Kidney (tissue), 14 donors: ENCODE measurements around the gene HNMT. TPM values are rescaled to one million over a fixed set of nuclear protein-coding genes. Genes with fewer than 3 reads are reported as not detected.

Experiments
- DNase-seq, 5 donors: peaks; one replicate each; pipeline ENCODE4 v3.0.0-alpha.2; 2013 to 2020
- FAIRE-seq: peaks from 2 replicates; lab custom pipeline; 2012; peaks lifted over from hg19 to GRCh38; lab: Jason Lieb, UNC
- H3K27ac ChIP-seq, 2 donors: one replicate each; pipeline ENCODE4 v1.7.0; 2013; ENCODE audit warnings: low read depth in 2 of 2, low read length in 2 of 2, inconsistent platforms in 1 of 2
- H3K27me3 ChIP-seq: one replicate; pipeline ENCODE4 v1.7.1; 2013; ENCODE audit warnings: low read length, inconsistent platforms; ENCODE audit not compliant: control insufficient read depth, insufficient read depth
- H3K36me3 ChIP-seq, 3 donors: one replicate each; pipeline versions ENCODE4 v1.7.0 to v1.7.1; 2013; ENCODE audit warnings: low read length in 3 of 3, control low read depth in 1 of 3, inconsistent platforms in 1 of 3; ENCODE audit not compliant: insufficient read depth in 3 of 3, control insufficient read depth in 2 of 3
- H3K4me1 ChIP-seq, 3 donors: one replicate each; pipeline versions ENCODE4 v1.7.0 to v1.7.1; 2013; ENCODE audit warnings: low read length in 3 of 3, inconsistent platforms in 1 of 3, low read depth in 1 of 3; ENCODE audit not compliant: control insufficient read depth in 2 of 3, insufficient read depth in 2 of 3
- H3K4me3 ChIP-seq, 3 donors: one replicate each; pipeline versions ENCODE4 v1.7.0 to v1.8.1; 2013; ENCODE audit warnings: low read length in 3 of 3, control low read depth in 1 of 3, inconsistent platforms in 1 of 3
- H3K9ac ChIP-seq, 3 donors: one replicate each; pipeline versions ENCODE4 v1.7.0 to v1.7.1; 2013; ENCODE audit warnings: low read length in 3 of 3, control low read depth in 1 of 3, inconsistent platforms in 1 of 3
- H3K9me3 ChIP-seq, 3 donors: one replicate each; pipeline versions ENCODE4 v1.7.0 to v1.7.1; 2013; ENCODE audit warnings: low read length in 3 of 3, control low read depth in 1 of 3, inconsistent platforms in 1 of 3; ENCODE audit not compliant: control insufficient read depth in 2 of 3, insufficient read depth in 1 of 3
- CTCF ChIP-seq: IDR thresholded peaks from 3 replicates; pipeline ENCODE4 v1.5.1; 2012; ENCODE audit warnings: mild to moderate bottlenecking, moderate library complexity, borderline replicate concordance; ENCODE audit not compliant: insufficient read depth; ENCODE audit errors: extremely low read depth
- intact Hi-C: fragments of 100-400 bp; cut with DNase I; formaldehyde crosslinking; loops from one replicate; pipeline ENCODE4 v1.11.1; 2022
- polyA plus RNA-seq: library from polyadenylated mRNA; stranded (reverse); fragments of 350-450 nt; fragmentation: Illumina TruSeq; extraction: RNeasy Lipid Tissue Mini Kit (QIAGEN cat#74804); gene quantifications from one replicate; pipeline ENCODE4 v1.2.3, GENCODE V29; 2014; ENCODE audit warnings: low read depth, low replicate concordance; ENCODE audit not compliant: insufficient read depth
- total RNA-seq: library from RNA; stranded (reverse); fragmentation: NEBNext Ultra II Directional; extraction: Animal tissue kit (Norgen Biotek cat#: 25700); gene quantifications from one replicate; pipeline ENCODE4 v1.2.1, GENCODE V29; 2021
- donor health status: control.
- donor health status: control.
- donor health status: control.
- donor health status: control.
- donor health status: control.
- donor health status: DM: yes; HTN: yes; CAD: no.
- donor health status: Normal renal cell carcinoma (clear cell type).

HNMT gene
- total and polyA plus RNA-seq, 2 donors from 2014 or later = 61.6 to 69.2 TPM

- no peak for FAIRE-seq
- no peaks in the 10 kb centered on the region for H3K4me1 ChIP-seq
These were observed 62.1 kb downstream of the HNMT start for GRCh38 chr2:138026111-138027020.

GRCh38 chr2:138028538-138028937, 64.3 kb downstream of the HNMT start:
- no peak for DNase-seq
- FAIRE-seq = no peak
- H3K9ac ChIP-seq = no peak overlapping the region
- no peak overlapping the region for H3K27ac ChIP-seq
- no peaks in the 10 kb centered on the region for H3K27me3 ChIP-seq
- H3K9me3 ChIP-seq = no peaks in the 10 kb centered on the region
- H3K4me1 ChIP-seq = no peaks in the 10 kb centered on the region
- H3K36me3 ChIP-seq = no peaks in the 10 kb centered on the region
- H3K4me3 ChIP-seq = no peak overlapping the region
- TF ChIP-seq CTCF = no peak
- intact Hi-C loops = no loop called here

More at GRCh38 chr2:138026111-138027020, 62.1 kb downstream of the HNMT start:
- intact Hi-C loops = no loop called here
- TF ChIP-seq CTCF = no peak
- Histone ChIP-seq H3K4me3 (no peak overlapping the region), H3K9me3 (no peaks in the 10 kb centered on the region), H3K9ac (no peak overlapping the region), H3K36me3 (no peaks in the 10 kb centered on the region), H3K27me3 (no peaks in the 10 kb centered on the region), H3K27ac (no peak overlapping the region)
- no peak for DNase-seq

- FAIRE-seq = no peak
- no peak for TF ChIP-seq CTCF
- H3K36me3 ChIP-seq = no peaks in the 10 kb centered on the region
- no peak for DNase-seq
- H3K27me3 ChIP-seq = no peaks in the 10 kb centered on the region
- no peak overlapping the region for H3K27ac ChIP-seq
- no peak overlapping the region for H3K4me3 ChIP-seq
- no peaks in the 10 kb centered on the region for H3K9me3 ChIP-seq
- H3K9ac ChIP-seq = no peak overlapping the region
- intact Hi-C loops = no loop called here
- no peaks in the 10 kb centered on the region for H3K4me1 ChIP-seq
These were observed 65.0 kb downstream of the HNMT start for GRCh38 chr2:138029276-138029675.
